SU-DHL-6 (cell line): ENCODE measurements around the gene TESK2.

Source experiments
- H2AFZ ChIP-seq: fragments of 200-600 bp; sonication (generic); 2 replicates; pipeline ENCODE4 v1.6.1; 2014; ENCODE audit warnings: low read depth, mild to moderate bottlenecking, moderate library complexity, mixed read lengths, antibody characterized with exemption, low read length; ENCODE audit not compliant: severe bottlenecking
- H3F3A ChIP-seq: fragments of 200-600 bp; shearing (Covaris generic); 2 replicates; pipeline ENCODE4 v1.6.0; 2016; ENCODE audit warnings: antibody characterized with exemption, mild to moderate bottlenecking; ENCODE audit not compliant: insufficient read depth
- H3K27ac ChIP-seq: fragments of 200-600 bp; sonication (generic); 2 replicates; pipeline ENCODE4 v1.5.1; 2016; ENCODE audit warnings: low read depth, mild to moderate bottlenecking, low read length, moderate library complexity, mixed read lengths
- H3K27me3 ChIP-seq: fragments of 200-600 bp; sonication (generic), shearing (Covaris generic); 2 replicates; pipeline ENCODE4 v1.6.0; 2014; ENCODE audit warnings: mild to moderate bottlenecking, low read length
- H3K36me3 ChIP-seq: fragments of 200-600 bp; sonication (generic); 2 replicates; pipeline ENCODE4 v1.6.1; 2014; ENCODE audit warnings: mild to moderate bottlenecking, low read length, mixed read lengths
- H3K4me2 ChIP-seq: fragments of 300-600, 200-600 bp; shearing (Covaris generic), sonication (generic); 2 replicates; pipeline ENCODE4 v1.6.0; 2014; ENCODE audit warnings: low read length, low read depth, mild to moderate bottlenecking; ENCODE audit not compliant: poor library complexity, severe bottlenecking
- H3K4me3 ChIP-seq: fragments of 200-600 bp; sonication (generic); 2 replicates; pipeline ENCODE4 v1.5.1; 2014; ENCODE audit warnings: antibody characterized with exemption, low read length, mild to moderate bottlenecking, mixed read lengths; ENCODE audit not compliant: insufficient read depth, poor library complexity, severe bottlenecking
- H3K79me2 ChIP-seq: fragments of 200-600 bp; sonication (generic); 2 replicates; pipeline ENCODE4 v1.6.1; 2014; ENCODE audit warnings: mild to moderate bottlenecking, low read length, moderate library complexity; ENCODE audit not compliant: insufficient read depth
- H3K9ac ChIP-seq: fragments of 200-600 bp; sonication (generic); 2 replicates; pipeline ENCODE4 v1.7.0; 2014; ENCODE audit warnings: mild to moderate bottlenecking, low read length
- H3K9me2 ChIP-seq: fragments of 200-600 bp; sonication (generic); replicated peaks from 2 replicates; pipeline ENCODE4 v1.6.1; 2014; ENCODE audit warnings: low read length; ENCODE audit not compliant: insufficient read depth
- H3K9me3 ChIP-seq: fragments of 200-600 bp; sonication (generic); 2 replicates; pipeline ENCODE4 v1.6.1; 2014; ENCODE audit warnings: low read length, mixed read lengths; ENCODE audit not compliant: insufficient read depth
- H4K20me1 ChIP-seq: fragments of 200-600 bp; sonication (generic); 2 replicates; pipeline ENCODE4 v1.6.1; 2014; ENCODE audit warnings: low read depth, mild to moderate bottlenecking, antibody characterized with exemption, low read length, moderate library complexity, mixed read lengths
- EZH2phosphoT487 ChIP-seq: fragments of 200-600 bp; sonication (generic), shearing (Covaris generic); conservative IDR thresholded peaks from 2 replicates; pipeline ENCODE4 v1.6.1; 2018; ENCODE audit warnings: mild to moderate bottlenecking, antibody characterized with exemption, low read length, moderate library complexity, mixed read lengths
- TF ChIP-seq, protein P1 (sequence below): fragments of 200-600 bp; sonication (generic); IDR thresholded peaks from one replicate; pipeline ENCODE4 v1.5.1; 2017; ENCODE audit warnings: antibody characterized with exemption, mild to moderate bottlenecking, low read length, moderate library complexity; ENCODE audit not compliant: insufficient read depth, poor library complexity, severe bottlenecking

Gene TESK2

DNA sequence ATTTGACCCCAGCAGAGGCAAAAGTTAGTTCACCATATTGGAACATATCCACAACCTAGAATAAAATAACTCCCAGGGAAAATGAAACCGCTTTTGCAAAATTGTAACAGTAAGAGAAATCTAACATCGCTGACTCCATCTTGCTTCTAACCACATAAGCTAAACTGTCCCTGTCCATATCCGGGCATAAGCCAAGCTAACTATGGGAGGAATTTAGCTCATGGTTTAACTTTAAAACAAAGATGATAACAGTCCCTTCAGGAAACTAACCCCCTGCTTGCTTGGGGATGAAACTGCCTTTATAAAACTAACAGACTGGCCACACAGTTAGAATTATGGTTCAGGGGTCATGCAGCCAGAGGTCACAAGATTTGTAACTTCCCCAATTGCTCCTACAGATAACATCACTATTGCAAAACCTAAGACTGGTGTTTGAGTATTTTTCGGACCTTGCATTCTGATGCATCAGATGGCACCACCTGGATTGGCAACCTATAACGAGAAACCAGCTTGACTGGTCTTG is 46.3 kb downstream of the TESK2 start:
- Histone ChIP-seq H3F3A (no peaks in the 10 kb centered on the region), H2AFZ (no peak overlapping the region), H3K36me3 (no peaks in the 10 kb centered on the region), H3K27me3 (no peaks in the 10 kb centered on the region), H3K9me3 (no peaks in the 10 kb centered on the region), H3K4me3 (no peak overlapping the region), H3K9ac (no peak overlapping the region), H4K20me1 (no peaks in the 10 kb centered on the region), H3K79me2 (no peaks in the 10 kb centered on the region), H3K27ac (no peak overlapping the region), H3K4me2 (no peak overlapping the region), H3K9me2 (no peaks in the 10 kb centered on the region)
- TF ChIP-seq EZH2phosphoT487: no peak
- TF ChIP-seq, protein P1, sequence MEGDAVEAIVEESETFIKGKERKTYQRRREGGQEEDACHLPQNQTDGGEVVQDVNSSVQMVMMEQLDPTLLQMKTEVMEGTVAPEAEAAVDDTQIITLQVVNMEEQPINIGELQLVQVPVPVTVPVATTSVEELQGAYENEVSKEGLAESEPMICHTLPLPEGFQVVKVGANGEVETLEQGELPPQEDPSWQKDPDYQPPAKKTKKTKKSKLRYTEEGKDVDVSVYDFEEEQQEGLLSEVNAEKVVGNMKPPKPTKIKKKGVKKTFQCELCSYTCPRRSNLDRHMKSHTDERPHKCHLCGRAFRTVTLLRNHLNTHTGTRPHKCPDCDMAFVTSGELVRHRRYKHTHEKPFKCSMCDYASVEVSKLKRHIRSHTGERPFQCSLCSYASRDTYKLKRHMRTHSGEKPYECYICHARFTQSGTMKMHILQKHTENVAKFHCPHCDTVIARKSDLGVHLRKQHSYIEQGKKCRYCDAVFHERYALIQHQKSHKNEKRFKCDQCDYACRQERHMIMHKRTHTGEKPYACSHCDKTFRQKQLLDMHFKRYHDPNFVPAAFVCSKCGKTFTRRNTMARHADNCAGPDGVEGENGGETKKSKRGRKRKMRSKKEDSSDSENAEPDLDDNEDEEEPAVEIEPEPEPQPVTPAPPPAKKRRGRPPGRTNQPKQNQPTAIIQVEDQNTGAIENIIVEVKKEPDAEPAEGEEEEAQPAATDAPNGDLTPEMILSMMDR: no peak

DNA sequence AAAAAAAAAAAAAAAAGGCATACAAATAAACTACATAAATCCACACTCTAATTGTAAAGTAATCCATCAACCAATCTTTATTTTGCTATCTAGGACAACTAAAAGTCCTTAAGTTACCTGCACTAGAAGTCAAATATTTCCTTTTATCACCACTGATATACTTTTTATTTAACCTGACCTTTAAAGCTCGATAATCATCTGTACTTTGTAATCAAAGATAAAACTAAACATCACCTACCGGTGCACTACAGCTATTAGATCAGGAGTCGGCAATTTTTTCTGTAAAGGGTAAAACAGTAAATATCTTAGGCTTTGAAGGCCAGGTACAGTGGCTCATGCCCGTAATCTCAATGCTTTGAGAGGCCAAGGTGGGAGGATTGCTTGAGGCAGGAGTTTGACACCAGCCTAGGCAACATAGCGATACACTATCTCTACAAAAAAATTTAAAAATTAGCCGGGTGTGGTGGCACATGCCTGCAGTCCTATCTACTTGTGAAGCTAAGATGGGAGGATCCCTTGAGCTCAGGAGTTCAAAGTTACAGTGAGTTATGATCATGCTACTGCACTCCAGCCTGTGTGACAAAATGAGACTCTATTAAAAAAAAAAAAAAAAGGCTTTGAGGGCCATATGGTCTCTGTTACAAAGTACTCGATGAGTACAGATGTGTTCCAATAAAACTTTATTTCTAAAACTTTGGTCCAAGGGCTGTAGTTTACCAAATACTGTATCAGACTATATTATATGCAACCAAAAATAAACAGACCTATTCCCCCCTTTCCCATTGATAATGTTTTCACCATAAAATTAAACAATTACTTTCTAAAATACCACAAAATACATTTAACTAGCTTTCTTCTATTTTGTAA is 47.1 kb downstream of the TESK2 start:
- H3K9ac ChIP-seq: no peak overlapping the region
- H3F3A ChIP-seq: no peaks in the 10 kb centered on the region
- no peaks in the 10 kb centered on the region for H4K20me1 ChIP-seq
- no peaks in the 10 kb centered on the region for H3K79me2 ChIP-seq
- no peaks in the 10 kb centered on the region for H3K9me2 ChIP-seq
- H3K27me3 ChIP-seq: no peaks in the 10 kb centered on the region
- no peak for TF ChIP-seq EZH2phosphoT487
- TF ChIP-seq, protein P1: no peak
- no peaks in the 10 kb centered on the region for H3K9me3 ChIP-seq
- no peaks in the 10 kb centered on the region for H3K36me3 ChIP-seq
- no peak overlapping the region for H2AFZ ChIP-seq
- H3K4me2 ChIP-seq: no peak overlapping the region
- H3K4me3 ChIP-seq: no peak overlapping the region
- H3K27ac ChIP-seq: no peak overlapping the region

DNA sequence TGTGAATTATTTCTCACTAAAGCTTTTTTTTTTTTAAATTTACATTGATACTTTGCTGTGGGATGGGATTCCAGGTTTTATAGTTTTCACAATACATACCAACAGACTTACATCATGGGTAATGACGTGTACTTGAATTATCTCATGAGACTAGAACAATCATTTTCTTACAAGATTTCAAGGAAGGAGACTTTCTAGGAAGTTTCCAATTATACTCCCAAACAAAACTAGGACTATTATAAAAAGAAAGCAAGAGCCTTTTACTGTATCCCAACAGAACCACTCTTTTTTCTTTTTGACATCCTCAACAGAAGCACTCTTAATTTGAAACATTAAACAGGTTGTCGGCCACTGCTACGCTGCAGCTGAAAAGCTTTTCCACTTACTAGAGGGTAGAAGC is 48.7 kb downstream of the TESK2 start:
- H3K27me3 ChIP-seq: no peaks in the 10 kb centered on the region
- TF ChIP-seq EZH2phosphoT487: no peak
- TF ChIP-seq, protein P1: no peak
- H3K79me2 ChIP-seq: no peaks in the 10 kb centered on the region
- H3K9me2 ChIP-seq: no peaks in the 10 kb centered on the region
- H3K4me3 ChIP-seq: no peak overlapping the region
- H3K36me3 ChIP-seq: no peaks in the 10 kb centered on the region
- no peak overlapping the region for H3K27ac ChIP-seq
- H3K9ac ChIP-seq: no peak overlapping the region
- H3K9me3 ChIP-seq: no peaks in the 10 kb centered on the region
- no peaks in the 10 kb centered on the region for H4K20me1 ChIP-seq
- no peak overlapping the region for H2AFZ ChIP-seq
- no peaks in the 10 kb centered on the region for H3F3A ChIP-seq
- no peak overlapping the region for H3K4me2 ChIP-seq
